ENCODE data around the gene SDR39U1.
A peak's percentile ranks its signal among the peaks of the same experiment; 100 is the strongest.

Gene SDR39U1

GRCh38 chr14:24441904-24442239, 704 bp downstream of the SDR39U1 start:
- DNase-seq: peak; percentile 59

- no peak for DNase-seq
Measured at GRCh38 chr14:24441485-24441884, 1.1 kb downstream of the SDR39U1 start.

GRCh38 chr14:24440606-24441399, 1.8 kb downstream of the SDR39U1 start:
- DNase-seq: no peak

GRCh38 chr14:24439830-24440605, 2.6 kb downstream of the SDR39U1 start:
- no peak for DNase-seq

GRCh38 chr14:24439257-24439656, 3.3 kb downstream of the SDR39U1 start:
- no peak for DNase-seq

- DNase-seq: no peak
Measured at GRCh38 chr14:24438223-24439097, 4.1 kb downstream of the SDR39U1 start.

GRCh38 chr14:24437736-24438067, 4.9 kb downstream of the SDR39U1 start:
- DNase-seq: no peak

GRCh38 chr14:24437020-24437735, 5.4 kb downstream of the SDR39U1 start:
- DNase-seq: no peak

- peak; percentile 58 for DNase-seq
Measured at GRCh38 chr14:24436355-24437019, 6.1 kb downstream of the SDR39U1 start.

GRCh38 chr14:24435998-24436354, 6.6 kb downstream of the SDR39U1 start:
- DNase-seq: no peak

GRCh38 chr14:24435192-24435810, 7.3 kb downstream of the SDR39U1 start:
- no peak for DNase-seq

GRCh38 chr14:24434676-24435075, 7.9 kb downstream of the SDR39U1 start:
- DNase-seq: no peak

GRCh38 chr14:24434036-24434435, 8.5 kb downstream of the SDR39U1 start:
- no peak for DNase-seq

GRCh38 chr14:24432259-24433131, 10.1 kb downstream of the SDR39U1 start:
- DNase-seq: no peak

GRCh38 chr14:24431569-24432258, 10.9 kb downstream of the SDR39U1 start:
- DNase-seq: peak; percentile 88

- DNase-seq: no peak
Measured at GRCh38 chr14:24430682-24431568, 11.7 kb downstream of the SDR39U1 start.

- peak; percentile 22 for DNase-seq
Measured at GRCh38 chr14:24430143-24430681, 12.4 kb downstream of the SDR39U1 start.

GRCh38 chr14:24429395-24430142, 13.0 kb downstream of the SDR39U1 start, which contains the start of the genes CBLN3 and KHNYN:
CBLN3 (minus strand) TSS chr14:24429668; CDS start chr14:24429054, 614 bp downstream.
KHNYN (plus strand) TSS chr14:24429954; CDS start chr14:24430731, 777 bp downstream.
- DNase-seq: peak; percentile 67
